ENCODE results near the gene TCERG1.

The TCERG1 gene

DNA sequence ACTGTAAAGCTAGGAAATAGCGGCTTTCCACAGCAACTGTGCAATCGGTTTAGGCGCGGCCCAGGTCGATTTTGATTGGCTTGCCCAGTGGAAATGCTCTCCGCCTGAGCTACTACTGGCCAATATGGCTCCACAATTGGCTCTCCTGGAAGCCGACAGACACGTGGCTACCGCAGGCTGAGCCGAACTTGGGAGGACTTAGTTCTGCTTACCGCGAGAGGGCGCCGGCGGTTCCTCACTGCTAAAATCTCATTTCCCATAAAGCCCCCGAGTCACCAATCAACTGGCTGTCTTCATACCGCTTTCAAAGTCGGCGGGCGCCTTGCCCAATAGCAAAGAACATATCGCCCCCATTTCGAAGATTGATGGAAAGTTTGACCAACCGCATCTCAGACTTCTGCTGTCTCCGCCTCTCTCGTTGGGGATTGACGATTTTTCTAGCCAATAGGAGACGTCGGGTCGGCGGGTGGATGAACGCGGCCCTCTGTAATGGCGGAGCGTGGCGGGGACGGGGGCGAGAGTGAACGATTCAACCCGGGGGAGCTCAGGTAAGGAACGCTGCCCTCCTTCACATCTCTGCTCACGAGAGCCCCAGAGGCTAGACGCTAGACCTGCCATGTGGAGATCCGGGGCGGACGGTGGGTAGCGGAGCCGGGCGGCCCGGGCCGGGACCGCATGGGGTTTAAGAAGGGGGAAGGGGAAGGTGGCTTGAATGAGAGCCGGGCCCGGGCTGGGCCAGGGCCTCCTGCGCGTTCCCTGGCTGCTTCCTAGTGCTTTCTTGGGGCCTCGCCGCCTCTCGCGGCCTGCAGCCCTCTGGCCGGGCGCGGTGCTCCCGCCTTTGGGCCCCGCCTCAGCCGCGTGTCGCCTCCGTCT is at the start of gene TCERG1:
TCERG1 (plus strand) TSS at position 473 of the 873 bp plus-strand sequence; CDS start at position 490, 17 bp downstream.
- in situ Hi-C loops (cut with HindIII; ENCODE audit: low sequenced_read_pairs) = no loop called here

- in situ Hi-C loops (cut with HindIII; ENCODE audit: low sequenced_read_pairs) = no loop called here
Observed at GRCh38 chr5:146398826-146399225, 48.3 kb upstream of the TCERG1 start.

DNA sequence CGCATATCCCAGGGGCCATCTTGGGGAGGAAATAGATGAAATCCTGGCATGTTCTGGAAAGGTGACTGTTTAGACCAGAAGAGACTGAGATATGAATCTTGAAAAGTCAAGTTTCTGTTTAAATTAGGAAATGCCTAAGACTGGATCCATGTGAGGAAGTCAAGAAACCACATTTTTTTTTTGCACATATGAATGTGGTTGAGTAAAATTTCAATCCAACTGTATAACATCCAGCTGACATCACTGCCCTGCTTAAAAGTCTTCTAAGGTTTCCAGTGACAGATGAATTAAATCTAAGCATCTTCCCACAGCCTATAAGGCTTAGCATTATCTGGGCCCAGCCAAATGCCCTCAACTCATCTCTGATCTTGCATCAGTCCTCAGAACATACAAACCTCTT is 47.7 kb upstream of the TCERG1 start:
- in situ Hi-C loops (cut with HindIII; ENCODE audit: low sequenced_read_pairs) = no loop called here

DNA sequence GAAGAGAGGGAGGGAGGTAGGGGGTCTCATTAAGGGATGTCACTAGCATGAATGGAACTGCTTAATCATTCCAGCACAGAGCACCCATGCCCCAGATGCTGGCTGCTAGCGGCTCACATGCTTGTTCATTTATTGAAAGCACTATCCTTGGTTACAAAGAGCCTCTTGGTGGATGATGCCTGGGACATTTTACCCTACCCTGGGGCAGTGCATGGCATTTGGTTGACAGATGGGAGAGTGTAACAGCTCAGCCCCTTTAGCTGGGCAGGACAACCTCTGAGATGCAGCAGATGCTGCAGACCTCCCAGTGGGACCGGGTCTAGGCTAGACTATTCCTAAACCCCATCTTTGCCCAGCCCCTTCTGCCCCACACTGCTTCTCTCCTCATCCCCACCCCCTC is 46.9 kb upstream of the TCERG1 start:
- in situ Hi-C loops (cut with HindIII; ENCODE audit: low sequenced_read_pairs) = no loop called here

- in situ Hi-C loops (cut with HindIII; ENCODE audit: low sequenced_read_pairs) = no loop called here
Observed at GRCh38 chr5:146401021-146401420, 46.1 kb upstream of the TCERG1 start.

DNA sequence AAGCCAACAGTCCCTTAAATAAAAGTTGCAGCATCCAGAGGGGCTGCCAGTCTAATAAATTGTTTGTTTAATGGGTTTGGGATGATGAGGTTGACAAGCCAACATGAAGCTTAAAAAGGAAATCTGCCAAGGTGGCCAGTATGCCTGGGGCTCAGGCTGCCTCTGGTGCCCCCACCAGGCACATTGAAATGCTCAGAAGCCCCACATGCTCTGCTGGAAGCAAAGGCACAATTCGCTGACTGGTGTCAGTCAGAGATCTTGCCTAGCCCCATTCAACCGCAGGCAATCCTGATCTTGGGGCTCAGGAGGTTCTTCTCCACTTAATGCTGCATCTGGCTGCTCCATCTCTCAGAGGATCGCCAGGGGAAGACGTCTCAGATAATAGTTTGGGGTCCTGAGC is 44.2 kb upstream of the TCERG1 start:
- in situ Hi-C loops (cut with HindIII; ENCODE audit: low sequenced_read_pairs) = no loop called here

GRCh38 chr5:146409054-146409671 is 38.0 kb upstream of the TCERG1 start:
- in situ Hi-C loops (cut with HindIII; ENCODE audit: low sequenced_read_pairs) = no loop called here

- in situ Hi-C loops (cut with HindIII; ENCODE audit: low sequenced_read_pairs) = no loop called here
Observed at GRCh38 chr5:146410272-146410671, 36.9 kb upstream of the TCERG1 start.

- in situ Hi-C loops (cut with HindIII; ENCODE audit: low sequenced_read_pairs) = no loop called here
Observed at GRCh38 chr5:146419696-146420095, 27.4 kb upstream of the TCERG1 start.

DNA sequence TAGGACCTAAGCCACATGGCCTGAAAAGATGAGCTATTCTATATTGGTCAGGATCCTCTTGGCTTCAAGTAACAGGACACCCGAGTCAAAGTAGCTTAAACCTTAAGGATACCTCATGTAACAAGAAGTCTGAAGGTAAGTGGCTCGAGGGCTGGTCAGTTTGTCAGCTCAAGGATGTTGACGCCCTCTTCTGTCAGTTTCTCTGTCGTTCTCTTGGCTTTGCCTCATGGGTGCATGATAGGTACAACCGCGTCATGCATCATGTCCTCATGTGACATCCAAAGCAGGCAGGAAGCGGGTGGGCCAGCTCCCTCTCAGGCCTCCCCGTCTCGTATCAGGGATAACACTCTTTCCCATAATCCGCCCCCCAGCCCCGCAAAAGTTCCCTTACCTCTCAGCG is 22.1 kb upstream of the TCERG1 start:
- in situ Hi-C loops (cut with HindIII; ENCODE audit: low sequenced_read_pairs) = no loop called here

DNA sequence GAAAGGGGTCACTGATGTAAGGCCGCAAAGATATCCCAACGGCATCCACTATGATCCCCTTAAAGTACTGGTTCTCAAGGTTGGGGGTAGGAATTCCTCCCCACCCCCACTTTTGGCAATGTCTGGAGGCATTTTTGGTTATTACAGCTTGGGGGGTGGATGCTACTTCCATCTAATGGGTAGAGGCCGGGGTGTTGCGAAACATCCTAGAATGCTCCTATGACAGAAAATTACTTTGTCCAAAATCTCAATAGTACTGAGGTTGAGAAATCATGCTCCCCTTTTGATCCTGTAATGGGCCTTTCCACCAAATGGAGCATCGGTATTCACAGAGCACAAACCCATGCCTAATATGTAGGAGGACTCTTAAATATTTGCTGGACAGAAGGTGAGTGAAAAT is 20.8 kb upstream of the TCERG1 start:
- in situ Hi-C loops (cut with HindIII; ENCODE audit: low sequenced_read_pairs) = no loop called here

GRCh38 chr5:146426853-146427618 is 20.1 kb upstream of the TCERG1 start:
- in situ Hi-C loops (cut with HindIII; ENCODE audit: low sequenced_read_pairs) = no loop called here

DNA sequence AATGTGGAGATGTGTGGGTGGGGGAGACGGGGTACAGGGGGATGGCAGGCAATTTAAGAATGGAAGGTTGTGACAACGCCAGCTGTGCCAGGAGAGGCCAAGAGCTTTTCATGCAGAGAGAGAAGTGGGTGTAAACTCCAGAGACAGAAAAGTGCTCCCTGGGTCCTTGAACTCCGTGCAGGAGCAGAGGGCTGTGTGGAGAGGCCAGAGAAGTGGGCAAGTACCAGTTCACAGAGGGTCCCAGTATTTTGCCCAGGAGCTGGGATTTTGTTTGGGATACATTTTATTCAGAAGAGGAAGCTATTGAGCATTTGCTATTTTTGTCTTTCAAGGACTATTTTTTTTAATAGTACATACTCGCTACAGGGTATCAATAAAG is 19.5 kb upstream of the TCERG1 start:
- in situ Hi-C loops (cut with HindIII; ENCODE audit: low sequenced_read_pairs) = no loop called here

DNA sequence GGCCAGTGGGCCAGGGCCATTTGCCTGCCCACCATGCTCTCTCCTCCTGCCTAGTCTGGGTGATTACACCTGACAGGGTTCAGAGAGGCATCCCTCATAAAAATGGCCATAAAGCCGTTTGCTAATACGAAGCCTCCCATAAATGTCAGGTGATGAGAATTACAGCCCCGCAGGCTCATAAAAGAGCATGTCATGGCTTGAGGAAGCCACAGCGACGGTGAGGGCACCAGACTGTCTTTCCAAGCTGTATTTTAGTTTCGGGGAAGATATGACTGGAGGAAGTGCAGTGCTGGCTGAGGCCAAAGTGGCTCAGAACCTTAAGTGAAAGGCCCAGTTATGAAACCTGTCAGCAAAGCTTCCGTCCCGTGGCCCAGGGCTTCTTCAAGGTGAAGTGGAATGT is 18.5 kb upstream of the TCERG1 start:
- in situ Hi-C loops (cut with HindIII; ENCODE audit: low sequenced_read_pairs) = no loop called here

DNA sequence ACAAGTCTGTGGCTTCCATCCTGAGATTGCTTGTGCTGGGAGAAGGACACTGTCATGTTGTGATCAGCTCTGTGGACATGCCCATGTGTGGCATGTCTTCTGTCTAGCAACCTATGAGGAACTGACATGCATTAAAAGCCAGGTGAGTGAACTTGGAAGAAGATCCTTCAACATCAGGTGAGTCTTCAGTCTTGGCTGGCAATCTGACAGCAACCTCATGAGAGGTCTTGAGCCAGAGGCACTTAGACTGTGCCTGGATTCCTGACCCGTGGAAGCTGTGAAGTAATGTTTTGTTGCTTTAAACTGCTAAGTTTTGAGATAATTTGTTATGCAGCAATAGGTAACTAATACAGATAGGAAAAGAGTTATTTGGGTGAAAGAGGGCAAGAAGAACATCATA is 6.8 kb upstream of the TCERG1 start:
- in situ Hi-C loops (cut with HindIII; ENCODE audit: low sequenced_read_pairs) = no loop called here

DNA sequence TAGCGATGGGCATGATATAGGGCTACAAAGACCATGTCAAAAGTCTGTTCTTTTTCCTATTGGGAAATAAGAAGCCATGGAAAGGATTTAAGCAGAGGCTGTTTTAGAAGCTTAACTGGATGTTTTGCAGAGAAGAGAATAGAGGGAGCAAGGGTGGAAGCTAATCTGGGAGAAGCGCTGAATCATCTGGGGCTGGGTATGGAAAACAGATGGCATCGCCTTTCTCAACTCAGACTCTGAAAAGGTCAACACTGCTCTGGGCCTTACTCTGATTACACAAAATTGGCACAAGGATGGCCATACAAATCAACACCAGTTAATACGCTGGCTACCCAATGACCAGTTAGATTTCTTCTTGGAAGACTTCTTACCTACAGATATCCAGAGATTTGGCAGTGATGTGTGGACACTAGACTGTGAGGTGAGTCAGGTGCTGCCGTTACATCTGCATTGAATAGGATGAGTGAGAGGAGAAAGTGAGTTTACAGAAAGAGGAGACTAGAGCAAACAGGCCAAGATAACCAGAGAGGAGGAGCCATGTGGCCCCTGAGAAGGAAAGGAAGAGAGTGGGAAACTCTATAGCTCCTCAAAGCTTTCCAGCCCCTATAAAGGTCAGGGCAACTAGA is 6.2 kb upstream of the TCERG1 start:
- in situ Hi-C loops (cut with HindIII; ENCODE audit: low sequenced_read_pairs) = no loop called here

DNA sequence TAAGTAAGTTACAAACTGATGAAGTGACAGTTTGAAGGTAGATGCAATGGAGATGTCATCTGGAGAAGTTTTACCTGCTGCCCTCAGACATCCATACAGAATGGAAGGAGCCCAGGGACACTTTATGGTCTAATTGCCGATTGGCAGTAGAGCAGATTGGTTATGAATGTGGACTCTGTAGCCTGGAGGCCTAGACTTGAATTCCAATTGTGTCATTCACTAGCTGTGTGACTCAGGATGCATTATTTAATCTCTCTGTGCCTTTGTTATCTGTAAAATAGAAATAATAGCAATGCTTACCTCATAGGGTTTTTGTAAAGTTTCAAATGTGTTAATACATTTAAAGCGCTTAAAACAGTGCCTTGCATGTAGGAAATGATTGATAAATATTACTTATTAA is 5.2 kb upstream of the TCERG1 start:
- in situ Hi-C loops (cut with HindIII; ENCODE audit: low sequenced_read_pairs) = no loop called here

- in situ Hi-C loops (cut with HindIII; ENCODE audit: low sequenced_read_pairs) = no loop called here
Observed at GRCh38 chr5:146447734-146448380, 724 bp downstream of the TCERG1 start.

DNA sequence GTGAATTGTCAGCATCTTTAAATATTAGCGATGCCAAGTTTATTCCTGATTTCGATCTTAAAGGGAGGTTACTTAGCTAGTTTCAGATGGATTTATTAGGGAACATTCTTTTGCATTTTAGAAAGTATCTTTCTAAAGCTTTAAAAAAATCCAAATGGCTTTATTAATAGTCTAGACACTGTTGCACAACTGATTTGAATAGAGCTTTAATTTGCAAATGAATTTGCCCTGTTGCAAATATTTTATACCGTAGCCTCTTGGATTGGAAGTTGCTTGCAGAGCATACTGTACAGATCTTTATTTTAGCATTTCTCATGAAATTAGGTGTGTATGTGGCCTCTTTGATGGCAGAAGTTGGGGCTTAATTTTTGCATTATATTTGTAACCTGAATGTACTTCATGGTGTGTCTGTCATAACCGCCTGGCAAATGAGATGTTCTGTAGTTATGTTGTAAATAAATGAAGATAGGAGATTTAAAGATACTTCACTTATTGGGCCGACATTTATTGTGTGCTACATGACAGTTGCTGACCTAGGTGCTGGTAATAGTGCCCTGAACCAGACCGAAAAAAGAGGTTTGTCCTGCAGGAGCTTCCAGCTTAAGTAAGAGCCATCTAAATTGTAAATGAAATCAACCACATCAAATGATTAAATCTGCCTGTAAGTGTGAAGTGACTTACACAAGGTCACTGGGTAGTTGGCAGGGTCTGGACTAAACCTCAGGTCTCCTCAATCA is 1.8 kb downstream of the TCERG1 start:
- in situ Hi-C loops (cut with HindIII; ENCODE audit: low sequenced_read_pairs) = no loop called here

DNA sequence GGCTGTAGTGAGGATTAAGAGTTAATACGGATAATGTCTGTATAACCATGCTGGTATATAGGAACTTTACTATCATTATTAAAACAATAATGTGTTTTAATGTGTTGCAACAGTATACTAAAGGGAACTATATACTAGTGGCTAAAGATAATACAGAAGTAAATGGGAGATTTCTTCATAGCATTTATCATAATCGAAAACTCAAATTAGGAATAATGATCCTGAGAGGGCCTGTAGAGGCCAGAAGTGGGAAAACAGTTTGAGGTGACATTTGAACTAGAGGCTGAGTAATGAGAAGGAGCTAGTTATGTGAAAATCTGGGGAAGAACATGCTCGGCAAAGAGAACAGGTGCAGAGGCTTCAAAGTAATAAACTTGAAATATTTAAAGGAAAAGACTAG is 2.9 kb downstream of the TCERG1 start:
- in situ Hi-C loops (cut with HindIII; ENCODE audit: low sequenced_read_pairs) = no loop called here
